HG03175 (cell line): Measurements from ENCODE around the gene UMOD.

Experiments used
- ATAC-seq: cut with Tn5 transposase; IDR thresholded peaks from one replicate; pipeline ENCODE4 v1.9.1; 2021; ENCODE audit warnings: mild to moderate bottlenecking, moderate library complexity; ENCODE audit not compliant: unreplicated experiment

UMOD gene

DNA sequence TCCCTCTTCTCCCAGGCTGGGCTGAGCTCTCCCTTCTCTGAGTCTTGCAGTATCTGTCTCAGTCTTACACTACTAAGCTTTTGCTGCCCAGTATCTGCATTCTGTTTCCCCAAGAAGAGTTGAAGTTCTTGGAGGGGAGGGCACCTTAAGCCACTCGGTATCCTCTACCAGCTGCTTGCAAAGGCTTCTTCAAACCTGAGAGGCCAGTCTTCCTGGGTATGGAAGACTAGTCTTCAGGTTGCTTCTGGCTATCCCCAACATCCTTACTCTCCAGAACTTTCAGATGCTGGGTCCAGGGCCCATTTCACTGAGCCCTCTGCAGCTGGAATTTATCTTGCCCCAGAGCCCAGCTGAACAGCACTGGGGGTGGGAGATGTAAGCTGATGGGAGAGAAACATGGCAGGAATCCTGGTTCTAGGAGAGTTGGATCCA is 45.3 kb downstream of the UMOD start:
- ATAC-seq, result no peak

DNA sequence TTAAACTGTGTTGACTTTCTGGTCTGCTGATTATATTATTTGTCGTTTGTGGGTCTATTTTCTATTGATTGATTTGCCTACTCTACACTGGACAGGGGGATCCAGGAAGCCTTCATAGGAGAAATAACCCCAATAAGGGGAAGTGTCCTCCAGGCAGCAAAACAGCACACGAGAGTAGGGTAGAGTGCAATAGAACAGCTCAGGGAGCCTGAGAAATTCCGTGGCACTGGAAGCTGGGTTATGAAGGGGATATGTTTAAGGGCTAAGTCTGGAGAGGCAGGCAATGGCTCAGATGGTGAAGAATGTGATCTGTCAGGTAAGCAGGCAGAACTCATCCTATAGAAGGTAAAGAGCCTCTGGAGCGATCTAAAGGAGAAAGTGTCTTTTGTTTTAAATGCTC is 46.1 kb downstream of the UMOD start:
- no peak for ATAC-seq

- no peak for ATAC-seq
These were observed 49.5 kb downstream of the UMOD start for GRCh38 chr16:20303012-20303411.

GRCh38 chr16:20302389-20302788 is 50.1 kb downstream of the UMOD start:
- no peak for ATAC-seq

- no peak for ATAC-seq
These were observed 50.7 kb downstream of the UMOD start for GRCh38 chr16:20301840-20302239.

GRCh38 chr16:20300312-20301097 is 52.0 kb downstream of the UMOD start:
- ATAC-seq, result peak; percentile 50

DNA sequence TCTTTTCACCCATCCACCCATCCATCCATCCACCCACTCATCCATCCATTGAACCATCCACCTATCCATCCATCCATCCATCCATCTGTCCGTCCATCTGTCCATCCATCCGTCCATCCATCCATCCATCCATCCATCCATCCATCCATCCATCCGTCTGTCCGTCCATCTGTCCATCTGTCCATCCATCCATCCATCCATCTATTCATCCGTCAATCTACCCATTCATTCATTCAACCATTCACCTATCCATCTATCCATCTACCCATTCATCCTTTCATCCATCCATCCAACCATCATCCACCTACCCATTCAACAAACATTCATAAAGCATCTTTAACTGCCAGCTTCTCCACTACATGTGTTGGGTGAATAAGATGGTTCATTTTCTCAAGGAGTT is 54.1 kb downstream of the UMOD start:
- ATAC-seq, result no peak

DNA sequence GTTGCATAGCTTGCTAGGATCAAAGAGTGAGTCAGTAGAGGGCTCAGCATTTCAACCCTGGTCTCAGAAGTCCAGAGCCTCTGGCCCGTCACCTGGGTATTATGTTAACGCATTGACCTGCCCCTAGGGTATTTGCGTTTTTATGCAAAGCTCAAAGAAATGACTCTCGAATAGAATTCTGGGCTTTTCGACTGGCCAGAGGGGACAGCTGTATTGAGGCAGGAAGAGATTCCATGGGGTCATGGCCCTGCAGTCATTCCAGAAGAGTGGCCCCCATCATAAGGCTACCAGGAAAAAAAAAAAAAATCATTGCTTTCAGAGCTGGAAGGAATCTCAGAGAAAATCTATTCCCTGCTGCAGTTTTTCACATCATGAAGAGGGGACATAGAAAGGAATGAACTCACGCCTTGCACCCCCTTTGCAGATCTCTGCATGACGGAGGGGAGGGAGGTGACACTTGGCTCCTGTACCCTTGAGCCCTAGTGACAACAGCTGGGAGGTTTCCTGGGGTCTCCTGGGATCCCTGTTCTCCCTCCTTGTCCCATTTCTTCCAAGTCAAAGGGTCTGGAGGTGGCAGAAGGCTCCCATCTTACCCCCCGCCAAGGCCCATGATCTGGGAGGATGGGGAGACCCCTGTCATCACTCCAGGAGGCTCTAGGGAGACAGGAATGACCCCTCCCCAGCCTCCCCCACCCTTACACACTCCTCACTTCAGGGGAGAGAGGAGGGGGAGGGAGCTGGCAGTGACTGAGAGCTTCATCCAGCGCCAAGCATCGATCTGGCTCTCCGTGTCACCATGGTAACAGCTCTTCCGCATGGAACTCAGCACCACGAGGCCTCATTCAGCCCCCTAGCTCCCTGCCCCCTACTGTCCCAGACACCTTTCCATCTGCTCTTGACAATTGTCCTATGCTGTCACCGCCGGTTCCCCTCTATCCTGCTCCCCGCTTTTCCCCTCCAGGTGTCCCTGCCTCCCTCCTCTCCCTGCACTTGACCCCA is 61.0 kb downstream of the UMOD start:
- ATAC-seq, result no peak

GRCh38 chr16:20289571-20289970 is 62.9 kb downstream of the UMOD start:
- ATAC-seq, result no peak

- no peak for ATAC-seq
These were observed 66.5 kb downstream of the UMOD start for GRCh38 chr16:20285993-20286499.
